Measurements from ENCODE around the gene ZNRF3.

GRCh38 chr22:28843633-28844032 lies 39.7 kb upstream of the ZNRF3 start:
- no peak for TF ChIP-seq CTCF (optimal IDR thresholded peaks at IDR 0.05 in 1 of 3, IDR thresholded peaks at IDR 0.05 in 1 of 3, conservative IDR thresholded peaks at IDR 0.05 in 1 of 3; ENCODE audit: extremely low read depth in 1 of 3, insufficient read depth in 2 of 3, low read length in 3 of 3)
- TF ChIP-seq EZH2 (IDR thresholded peaks at IDR 0.05; ENCODE audit: low read length): no peak
